ENCODE results near the gene PDGFRA.

- TF ChIP-seq CTCF (IDR thresholded peaks at IDR 0.05) (no peak), POLR2A (IDR thresholded peaks at IDR 0.05) (no peak)
These were observed 67.6 kb downstream of the PDGFRA start for GRCh38 chr4:54296548-54297203.

Data from Peyer's patch (tissue), 4 donors.